ENCODE measurements around the gene GABBR2.

GRCh38 chr9:98312365-98312764 lies 396.4 kb downstream of the GABBR2 start:
- no peak for TF ChIP-seq CTCF (IDR thresholded peaks at IDR 0.05; ENCODE audit: low read depth, low read length)
- TF ChIP-seq EZH2phosphoT487 (IDR thresholded peaks at IDR 0.05; ENCODE audit: low read depth), result no peak

All from OCI-LY3 (cell line).